ENCODE data around the gene UQCC2.

DNA sequence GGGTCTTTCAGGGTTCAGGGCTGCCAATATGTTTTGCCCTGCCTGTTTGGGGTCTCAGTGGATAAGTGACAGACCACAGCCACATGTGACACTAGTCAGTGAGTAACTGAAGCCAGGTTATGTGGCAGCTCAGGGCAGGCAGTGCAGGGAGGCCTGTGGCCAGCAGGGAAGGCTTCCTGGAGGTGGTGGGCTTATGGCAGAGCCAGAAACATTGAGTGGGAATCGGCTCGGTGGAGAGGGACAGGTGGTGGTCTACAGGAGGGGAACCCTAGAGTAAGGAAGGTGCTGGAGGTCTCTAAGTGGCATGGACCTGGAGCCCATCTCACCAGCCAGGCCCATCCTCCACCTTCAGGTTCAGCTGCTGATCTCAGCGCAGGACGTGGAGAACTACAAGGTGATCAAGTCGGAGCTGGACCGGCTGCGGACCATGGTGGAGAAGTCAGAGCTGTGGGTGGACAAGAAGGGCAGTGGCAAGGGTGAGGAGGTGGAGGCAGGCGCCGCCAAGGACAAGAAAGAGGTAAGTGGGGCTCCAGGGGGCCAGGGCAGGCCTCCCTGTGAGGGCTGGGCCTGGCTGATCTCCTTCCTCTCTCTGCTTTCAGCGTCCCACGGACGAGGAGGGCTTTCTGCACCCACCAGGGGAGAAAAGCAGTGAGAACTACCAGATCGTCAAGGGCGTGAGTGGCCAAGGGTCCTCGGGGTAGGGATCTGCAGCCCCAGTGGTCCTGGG, 34.9 kb downstream of the UQCC2 start:
- TF ChIP-seq, protein P1, sequence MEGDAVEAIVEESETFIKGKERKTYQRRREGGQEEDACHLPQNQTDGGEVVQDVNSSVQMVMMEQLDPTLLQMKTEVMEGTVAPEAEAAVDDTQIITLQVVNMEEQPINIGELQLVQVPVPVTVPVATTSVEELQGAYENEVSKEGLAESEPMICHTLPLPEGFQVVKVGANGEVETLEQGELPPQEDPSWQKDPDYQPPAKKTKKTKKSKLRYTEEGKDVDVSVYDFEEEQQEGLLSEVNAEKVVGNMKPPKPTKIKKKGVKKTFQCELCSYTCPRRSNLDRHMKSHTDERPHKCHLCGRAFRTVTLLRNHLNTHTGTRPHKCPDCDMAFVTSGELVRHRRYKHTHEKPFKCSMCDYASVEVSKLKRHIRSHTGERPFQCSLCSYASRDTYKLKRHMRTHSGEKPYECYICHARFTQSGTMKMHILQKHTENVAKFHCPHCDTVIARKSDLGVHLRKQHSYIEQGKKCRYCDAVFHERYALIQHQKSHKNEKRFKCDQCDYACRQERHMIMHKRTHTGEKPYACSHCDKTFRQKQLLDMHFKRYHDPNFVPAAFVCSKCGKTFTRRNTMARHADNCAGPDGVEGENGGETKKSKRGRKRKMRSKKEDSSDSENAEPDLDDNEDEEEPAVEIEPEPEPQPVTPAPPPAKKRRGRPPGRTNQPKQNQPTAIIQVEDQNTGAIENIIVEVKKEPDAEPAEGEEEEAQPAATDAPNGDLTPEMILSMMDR (IDR thresholded peaks at IDR 0.05): no peak
- TF ChIP-seq POLR2A (IDR thresholded peaks at IDR 0.05) (no peak), POLR2AphosphoS5 (IDR thresholded peaks at IDR 0.05) (no peak)

Measured in prostate gland (tissue), 2 donors.